Stimulated activated naive CD8-positive, alpha-beta T cell treated with anti-CD3 and anti-CD28 coated beads, Interleukin-15, Interleukin-2, amounts not matched to agents 100 ng/mL and 50 ng/mL, for 24 hours (primary cell): ENCODE results near the gene HHIPL1.
A peak's percentile ranks its signal among the peaks of the same experiment; 100 is the strongest.

Experiments used
- H3K27ac Mint-ChIP-seq: one replicate; pipeline ENCODE4 v1.8.0; 2021; ENCODE audit warnings: mild to moderate bottlenecking, mixed read lengths
- H3K27me3 Mint-ChIP-seq: one replicate; pipeline ENCODE4 v1.8.0; 2021; ENCODE audit warnings: mixed read lengths
- H3K36me3 Mint-ChIP-seq: one replicate; pipeline ENCODE4 v1.8.0; 2021; ENCODE audit warnings: low read depth, mixed read lengths
- H3K4me1 Mint-ChIP-seq: one replicate; pipeline ENCODE4 v1.8.0; 2021; ENCODE audit warnings: low read depth, mixed read lengths
- H3K4me3 Mint-ChIP-seq: one replicate; pipeline ENCODE4 v1.8.0; 2021; ENCODE audit warnings: mild to moderate bottlenecking, mixed read lengths
- H3K9me3 Mint-ChIP-seq: one replicate; pipeline ENCODE4 v1.8.0; 2021; ENCODE audit warnings: mixed read lengths

HHIPL1 gene

DNA sequence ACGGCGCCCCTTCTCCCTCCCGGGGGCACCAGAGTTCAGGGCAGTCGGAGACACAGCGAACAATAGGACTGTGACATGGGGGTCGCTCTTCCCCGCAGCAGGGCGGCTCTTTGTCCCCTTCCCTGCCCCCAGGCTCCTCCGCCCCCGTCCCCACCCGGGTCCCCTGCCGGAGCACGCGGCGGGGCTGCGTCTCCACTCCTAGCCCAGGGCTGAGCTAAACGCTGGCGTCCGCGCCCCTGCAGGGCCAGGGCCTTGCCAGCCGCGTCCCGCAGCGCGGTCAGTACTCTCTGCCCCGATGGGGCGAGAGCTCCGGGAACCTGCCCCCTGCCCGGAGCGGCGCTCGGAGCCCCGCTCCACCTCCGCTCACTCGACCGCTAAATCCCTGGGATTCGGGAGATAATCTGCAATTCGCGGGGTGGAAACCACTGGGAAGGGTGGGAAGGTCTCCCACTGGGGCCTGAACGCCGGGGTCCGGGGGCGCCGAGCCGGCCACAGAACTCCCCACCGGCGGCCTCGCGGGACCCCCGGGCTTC is 40.1 kb upstream of the HHIPL1 start:
- Mint-ChIP-seq H3K9me3 (no peaks in the 10 kb centered on the region), H3K4me1 (peaks cover 22% of the 10 kb centered on the region), H3K27ac (peak overlapping the region; percentile 16), H3K4me3 (peak overlapping the region; percentile 81), H3K27me3 (peaks cover 5% of the 10 kb centered on the region), H3K36me3 (no peaks in the 10 kb centered on the region)

DNA sequence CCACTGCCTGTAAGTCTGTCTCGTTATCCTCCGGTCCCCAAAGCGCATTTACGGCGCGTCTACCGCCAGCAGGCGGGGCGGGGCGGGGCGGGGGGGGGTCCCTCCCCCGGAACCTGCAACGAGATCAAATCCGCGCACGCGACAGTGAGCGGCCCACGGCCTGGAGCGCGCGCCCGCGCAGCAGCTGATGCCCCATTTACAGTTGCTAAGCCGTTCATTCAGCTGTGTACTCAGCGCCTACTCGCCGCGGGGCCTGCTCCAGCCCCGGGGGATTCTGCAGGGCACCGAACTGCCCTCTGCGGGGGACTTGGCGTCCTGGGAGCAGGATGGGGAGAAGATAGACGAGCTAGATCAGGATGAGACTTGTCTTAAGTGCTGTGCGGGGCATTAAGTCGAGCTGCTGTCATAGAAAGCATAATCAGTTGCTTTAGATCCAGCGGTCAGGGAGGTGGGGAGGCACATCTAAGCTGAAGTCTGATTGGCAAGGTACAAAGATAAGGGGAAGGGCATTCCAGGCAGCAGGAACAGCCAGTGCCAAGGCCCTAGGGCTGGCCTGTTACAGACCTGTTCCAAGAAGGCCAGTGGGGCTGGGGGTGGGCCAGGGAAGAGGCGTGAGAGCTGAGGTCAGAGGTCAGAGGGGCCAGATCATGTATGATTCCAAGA is 39.5 kb upstream of the HHIPL1 start:
- H3K4me3 Mint-ChIP-seq = peak overlapping the region; percentile 81
- peaks cover 5% of the 10 kb centered on the region for H3K27me3 Mint-ChIP-seq
- no peaks in the 10 kb centered on the region for H3K9me3 Mint-ChIP-seq
- H3K27ac Mint-ChIP-seq = no peak overlapping the region
- peaks cover 22% of the 10 kb centered on the region for H3K4me1 Mint-ChIP-seq
- no peaks in the 10 kb centered on the region for H3K36me3 Mint-ChIP-seq

GRCh38 chr14:99606359-99606758 is 38.6 kb upstream of the HHIPL1 start:
- H3K27me3 Mint-ChIP-seq = peaks cover 5% of the 10 kb centered on the region
- no peaks in the 10 kb centered on the region for H3K36me3 Mint-ChIP-seq
- peaks cover 19% of the 10 kb centered on the region for H3K4me1 Mint-ChIP-seq
- no peaks in the 10 kb centered on the region for H3K9me3 Mint-ChIP-seq
- no peak overlapping the region for H3K27ac Mint-ChIP-seq
- H3K4me3 Mint-ChIP-seq = no peak overlapping the region

DNA sequence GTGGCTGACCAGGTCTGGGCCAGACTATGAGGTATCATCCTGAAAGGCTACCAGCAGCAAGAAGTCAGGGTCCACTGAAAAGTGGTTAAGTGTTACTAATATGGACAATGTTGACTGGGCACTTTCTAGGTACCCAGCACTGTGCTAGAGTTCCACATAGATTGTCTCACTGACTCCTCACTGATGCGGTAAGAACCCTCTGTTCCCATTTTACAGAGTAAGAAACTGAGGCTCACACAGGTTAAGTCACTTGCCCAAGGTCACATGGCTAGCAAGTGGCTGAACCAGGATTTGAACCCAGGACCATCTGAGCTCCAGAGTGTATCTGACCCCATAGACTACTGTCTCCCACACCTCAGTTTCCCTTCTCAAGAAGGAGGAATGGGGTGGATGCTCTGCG is 36.3 kb upstream of the HHIPL1 start:
- Mint-ChIP-seq H3K27ac (no peak overlapping the region), H3K4me3 (no peak overlapping the region), H3K27me3 (no peaks in the 10 kb centered on the region), H3K9me3 (no peaks in the 10 kb centered on the region), H3K36me3 (no peaks in the 10 kb centered on the region), H3K4me1 (peaks cover 10% of the 10 kb centered on the region)

GRCh38 chr14:99609245-99610170 is 35.4 kb upstream of the HHIPL1 start:
- Mint-ChIP-seq H3K4me1 (peaks cover 10% of the 10 kb centered on the region), H3K36me3 (no peaks in the 10 kb centered on the region), H3K27me3 (no peaks in the 10 kb centered on the region), H3K9me3 (no peaks in the 10 kb centered on the region), H3K4me3 (no peak overlapping the region), H3K27ac (no peak overlapping the region)

DNA sequence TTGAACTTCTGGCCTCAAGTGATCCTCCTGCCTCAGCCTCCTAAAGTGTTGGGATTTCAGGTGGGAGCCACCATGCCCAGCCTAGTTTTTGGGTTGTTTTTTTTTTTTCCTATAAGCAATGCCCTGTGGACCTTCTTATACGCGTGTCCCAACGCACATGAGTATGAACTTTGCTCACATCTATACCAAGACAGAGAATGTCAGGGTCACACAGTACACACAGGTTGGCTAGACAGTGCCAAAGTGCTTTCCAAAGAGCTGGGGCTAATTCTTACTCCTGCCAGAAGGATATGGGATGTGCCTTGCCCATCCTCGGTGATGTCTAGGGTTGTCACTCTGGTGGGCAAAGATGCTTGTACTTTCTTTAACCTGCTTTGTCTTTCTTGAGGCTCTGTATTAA is 33.3 kb upstream of the HHIPL1 start:
- H3K36me3 Mint-ChIP-seq = no peaks in the 10 kb centered on the region
- H3K9me3 Mint-ChIP-seq = no peaks in the 10 kb centered on the region
- peaks cover 7% of the 10 kb centered on the region for H3K27me3 Mint-ChIP-seq
- H3K27ac Mint-ChIP-seq = no peak overlapping the region
- H3K4me1 Mint-ChIP-seq = peaks cover 4% of the 10 kb centered on the region
- no peak overlapping the region for H3K4me3 Mint-ChIP-seq

GRCh38 chr14:99612071-99612737 is 32.7 kb upstream of the HHIPL1 start:
- H3K27me3 Mint-ChIP-seq = peaks cover 9% of the 10 kb centered on the region
- H3K27ac Mint-ChIP-seq = no peak overlapping the region

GRCh38 chr14:99612738-99613330 is 32.1 kb upstream of the HHIPL1 start:
- H3K36me3 Mint-ChIP-seq = no peaks in the 10 kb centered on the region
- peaks cover 4% of the 10 kb centered on the region for H3K4me1 Mint-ChIP-seq
- H3K27me3 Mint-ChIP-seq = peaks cover 10% of the 10 kb centered on the region
- no peaks in the 10 kb centered on the region for H3K9me3 Mint-ChIP-seq
- H3K27ac Mint-ChIP-seq = no peak overlapping the region
- no peak overlapping the region for H3K4me3 Mint-ChIP-seq

More at GRCh38 chr14:99612071-99612737, 32.7 kb upstream of the HHIPL1 start:
- H3K36me3 Mint-ChIP-seq = no peaks in the 10 kb centered on the region
- H3K9me3 Mint-ChIP-seq = no peaks in the 10 kb centered on the region
- H3K4me1 Mint-ChIP-seq = peaks cover 4% of the 10 kb centered on the region
- H3K4me3 Mint-ChIP-seq = no peak overlapping the region

- Mint-ChIP-seq H3K4me1 (peaks cover 4% of the 10 kb centered on the region), H3K27me3 (peaks cover 10% of the 10 kb centered on the region), H3K9me3 (no peaks in the 10 kb centered on the region), H3K4me3 (no peak overlapping the region), H3K36me3 (no peaks in the 10 kb centered on the region), H3K27ac (no peak overlapping the region)
Observed at GRCh38 chr14:99615497-99616157, 29.3 kb upstream of the HHIPL1 start.

GRCh38 chr14:99616832-99617800 is 27.8 kb upstream of the HHIPL1 start:
- Mint-ChIP-seq H3K9me3 (no peaks in the 10 kb centered on the region), H3K36me3 (no peaks in the 10 kb centered on the region), H3K4me1 (peaks cover 1% of the 10 kb centered on the region), H3K4me3 (no peak overlapping the region), H3K27ac (no peak overlapping the region), H3K27me3 (peaks cover 14% of the 10 kb centered on the region)

GRCh38 chr14:99619835-99620834 is 24.8 kb upstream of the HHIPL1 start:
- Mint-ChIP-seq H3K27ac (no peak overlapping the region), H3K27me3 (peaks cover 25% of the 10 kb centered on the region), H3K4me1 (no peaks in the 10 kb centered on the region), H3K36me3 (no peaks in the 10 kb centered on the region), H3K4me3 (no peak overlapping the region), H3K9me3 (no peaks in the 10 kb centered on the region)

GRCh38 chr14:99621948-99622347 is 23.0 kb upstream of the HHIPL1 start:
- H3K4me3 Mint-ChIP-seq = no peak overlapping the region
- H3K4me1 Mint-ChIP-seq = no peaks in the 10 kb centered on the region
- no peaks in the 10 kb centered on the region for H3K9me3 Mint-ChIP-seq
- H3K27ac Mint-ChIP-seq = no peak overlapping the region
- H3K27me3 Mint-ChIP-seq = peaks cover 18% of the 10 kb centered on the region
- H3K36me3 Mint-ChIP-seq = no peaks in the 10 kb centered on the region
